ENCODE results near the gene SIK1. TPM values are rescaled to one million over a fixed set of nuclear protein-coding genes. Genes with fewer than 3 reads are reported as not detected.
"Not testable (repeated sequence)": the region's sequence is repeated elsewhere in the genome, so short reads cannot be mapped to it uniquely, and the experiment has no call there.

The SIK1 gene
- polyA plus RNA-seq, 3 donors, result 1.1 to 5.4 (median 1.8) TPM

- not testable (repeated sequence) for DNase-seq
Observed at GRCh38 chr21:43440835-43441727, 14.2 kb upstream of the SIK1 start.

GRCh38 chr21:43439316-43440075, 12.6 kb upstream of the SIK1 start:
- not testable (repeated sequence) for DNase-seq

- DNase-seq, result not testable (repeated sequence)
Observed at GRCh38 chr21:43436272-43436671, 9.3 kb upstream of the SIK1 start.

GRCh38 chr21:43433340-43434136, 6.6 kb upstream of the SIK1 start:
- not testable (repeated sequence) for DNase-seq

GRCh38 chr21:43430830-43431416, 4.0 kb upstream of the SIK1 start:
- not testable (repeated sequence) for DNase-seq

- not testable (repeated sequence) for DNase-seq
Observed at GRCh38 chr21:43428964-43429363, 2.0 kb upstream of the SIK1 start.

- not testable (repeated sequence) for DNase-seq
Observed at GRCh38 chr21:43427242-43427559, 270 bp upstream of the SIK1 start.

GRCh38 chr21:43426004-43426403, 927 bp downstream of the SIK1 start:
- DNase-seq, result not testable (repeated sequence)

- not testable (repeated sequence) for DNase-seq
Observed at GRCh38 chr21:43419475-43419874, 7.5 kb downstream of the SIK1 start.

GRCh38 chr21:43414576-43414975, 12.4 kb downstream of the SIK1 start:
- DNase-seq, result not testable (repeated sequence)

- DNase-seq, result not testable (repeated sequence)
Observed at GRCh38 chr21:43412020-43412788, 14.7 kb downstream of the SIK1 start.

GRCh38 chr21:43410456-43411068, 16.4 kb downstream of the SIK1 start:
- DNase-seq, result not testable (repeated sequence)

- DNase-seq, result not testable (repeated sequence)
Observed at GRCh38 chr21:43407139-43407538, 19.8 kb downstream of the SIK1 start.

- not testable (repeated sequence) for DNase-seq
Observed at GRCh38 chr21:43404450-43404849, 22.5 kb downstream of the SIK1 start.

GRCh38 chr21:43403651-43404430, 23.1 kb downstream of the SIK1 start:
- not testable (repeated sequence) for DNase-seq

- not testable (repeated sequence) for DNase-seq
Observed at GRCh38 chr21:43401125-43401524, 25.8 kb downstream of the SIK1 start.

- not testable (repeated sequence) for DNase-seq
Observed at GRCh38 chr21:43399595-43400015, 27.3 kb downstream of the SIK1 start.

- not testable (repeated sequence) for DNase-seq
Observed at GRCh38 chr21:43399136-43399535, 27.8 kb downstream of the SIK1 start.

- not testable (repeated sequence) for DNase-seq
Observed at GRCh38 chr21:43398533-43398932, 28.4 kb downstream of the SIK1 start.

Measured in renal pelvis (tissue), 4 donors.